Prostate gland (tissue), 2 donors: ENCODE results near the gene RPL19.

Experiments
- CTCF ChIP-seq, 4 experiments: fragments of 200-600 bp in 2 of 4; fragments of 450-650 bp in 2 of 4; sonication (generic) in 2 of 4; IDR thresholded peaks; 1 replicate in 3 of 4; 2 replicates in 1 of 4; pipeline ENCODE4 v1.5.1; 2016 to 2019; ENCODE audit warnings: antibody characterized with exemption in 4 of 4, mild to moderate bottlenecking in 2 of 4, moderate library complexity in 2 of 4
- POLR2A ChIP-seq: fragments of 450-650 bp; IDR thresholded peaks from one replicate; pipeline ENCODE4 v1.6.1; 2016; ENCODE audit warnings: antibody characterized with exemption, mild to moderate bottlenecking
- POLR2AphosphoS5 ChIP-seq: sonication (generic); formaldehyde crosslinking; IDR thresholded peaks from one replicate; pipeline ENCODE4 v1.6.1; 2017; ENCODE audit warnings: antibody characterized with exemption

GRCh38 chr17:39210093-39210434 is 10.0 kb downstream of the RPL19 start:
- TF ChIP-seq POLR2AphosphoS5 (no peak), CTCF (IDR thresholded peaks at IDR 0.05) (no peak), POLR2A (no peak)
